GM10847 (cell line): ENCODE measurements around the gene RGS9.

Experiments used
- POLR2A ChIP-seq: IDR thresholded peaks from 2 replicates; pipeline ENCODE4 v1.6.1; 2011; ENCODE audit not compliant: insufficient read length; ENCODE audit errors: extremely low read depth

Gene RGS9

GRCh38 chr17:65137021-65137939, at the start of gene RGS9:
Gene RGS9 (plus strand): TSS chr17:65137370. CDS start chr17:65137541, 171 bp downstream.
- TF ChIP-seq POLR2A: no peak

GRCh38 chr17:65088621-65089360, 48.4 kb upstream of the RGS9 start:
- TF ChIP-seq POLR2A: no peak

- TF ChIP-seq POLR2A: no peak
Measured at GRCh38 chr17:65092262-65092661, 44.9 kb upstream of the RGS9 start.

GRCh38 chr17:65093930-65094329, 43.2 kb upstream of the RGS9 start:
- no peak for TF ChIP-seq POLR2A

- TF ChIP-seq POLR2A: no peak
Measured at GRCh38 chr17:65095465-65095864, 41.7 kb upstream of the RGS9 start.

- no peak for TF ChIP-seq POLR2A
Measured at GRCh38 chr17:65097110-65097509, 40.1 kb upstream of the RGS9 start.

GRCh38 chr17:65099475-65099874, 37.7 kb upstream of the RGS9 start:
- no peak for TF ChIP-seq POLR2A

GRCh38 chr17:65099941-65100315, 37.2 kb upstream of the RGS9 start:
- no peak for TF ChIP-seq POLR2A

- TF ChIP-seq POLR2A: no peak
Measured at GRCh38 chr17:65100316-65101140, 36.6 kb upstream of the RGS9 start.

- TF ChIP-seq POLR2A: no peak
Measured at GRCh38 chr17:65101371-65101770, 35.8 kb upstream of the RGS9 start.

GRCh38 chr17:65102235-65102634, 34.9 kb upstream of the RGS9 start:
- no peak for TF ChIP-seq POLR2A

- TF ChIP-seq POLR2A: no peak
Measured at GRCh38 chr17:65102788-65103187, 34.4 kb upstream of the RGS9 start.

GRCh38 chr17:65103431-65103830, 33.7 kb upstream of the RGS9 start:
- no peak for TF ChIP-seq POLR2A

GRCh38 chr17:65103896-65104295, 33.3 kb upstream of the RGS9 start:
- no peak for TF ChIP-seq POLR2A

GRCh38 chr17:65104541-65104940, 32.6 kb upstream of the RGS9 start:
- TF ChIP-seq POLR2A: no peak
